HepG2 (cell line): ENCODE measurements around the gene STK38L. TPM values are rescaled to one million over a fixed set of nuclear protein-coding genes. Genes with fewer than 3 reads are reported as not detected.

Experiments
- ATAC-seq: fragments of 200-7000 bp; cut with Tn5 transposase; 3 replicates; pipeline ENCODE4 v1.9.1; 2020; ENCODE audit warnings: mild to moderate bottlenecking, moderate library complexity
- BruUV-seq: library from RNA; stranded (reverse); fragments of 400-500 nt; replicated peaks from 2 replicates; lab custom pipeline; 2021; lab: Mats Ljungman, UMichigan
- CTCF ChIA-PET: fragments of 300-600 bp; formaldehyde crosslinking; extraction: SDS; loops from one replicate; lab custom pipeline; 2021; ENCODE audit warnings: low total read pairs, inconsistent platforms, low intra/inter-chr PET ratio; lab: Yijun Ruan, JAX
- POLR2A ChIA-PET: fragments of 350-600 bp; sonication (Branson Sonifier 250); formaldehyde crosslinking; loops from one replicate; lab custom pipeline; 2020; ENCODE audit warnings: antibody characterized with exemption, inconsistent platforms; lab: Yijun Ruan, JAX
- DNase-seq: peaks from one replicate; pipeline ENCODE4 v3.0.0-alpha.2; 2015; ENCODE audit warnings: low spot score
- FAIRE-seq: peaks from 3 replicates; lab custom pipeline; 2011; peaks lifted over from hg19 to GRCh38; lab: Jason Lieb, UNC
- H2AFZ ChIP-seq: one replicate; pipeline ENCODE4 v1.6.1; 2011; ENCODE audit warnings: low read length, inconsistent platforms
- H3K27ac ChIP-seq: fragments of 300-600 bp; 3 replicates; pipeline ENCODE4 v1.8.0; 2011; ENCODE audit warnings: mixed run types, mild to moderate bottlenecking, mixed read lengths, low read length, inconsistent platforms; ENCODE audit not compliant: insufficient read depth; ENCODE audit errors: extremely low read length
- H3K27me3 ChIP-seq, 2 experiments: fragments of 200-600 bp in 1 of 2; 2 replicates in 1 of 2; 3 replicates in 1 of 2; pipeline versions ENCODE4 v1.6.0 to v1.8.0; 2011; ENCODE audit warnings: low read length in 2 of 2, mild to moderate bottlenecking in 2 of 2, moderate library complexity in 2 of 2, inconsistent platforms in 1 of 2; ENCODE audit not compliant: insufficient read depth in 2 of 2, control insufficient read depth in 1 of 2
- H3K36me3 ChIP-seq, 2 experiments: fragments of 200-600 bp in 1 of 2; replicated peaks in 1 of 2; 2 replicates in 1 of 2; 3 replicates in 1 of 2; pipeline versions ENCODE4 v1.5.1 to v1.8.0; 2011; ENCODE audit warnings: low read length in 2 of 2, inconsistent platforms in 1 of 2; ENCODE audit not compliant: insufficient read depth in 2 of 2, control insufficient read depth in 1 of 2
- H3K4me1 ChIP-seq: 2 replicates; pipeline ENCODE4 v1.5.1; 2012; ENCODE audit warnings: low read length, inconsistent platforms; ENCODE audit not compliant: insufficient read depth
- H3K4me2 ChIP-seq: 2 replicates; pipeline ENCODE4 v1.6.0; 2011; ENCODE audit warnings: low read depth, low read length, inconsistent platforms
- H3K4me3 ChIP-seq, 3 experiments: fragments of 200-600 bp in 1 of 3; sonication (generic), shearing (Covaris generic) in 1 of 3; replicated peaks in 1 of 3; 2 replicates each; pipeline ENCODE4 v1.5.1; 2011 to 2016; ENCODE audit warnings: low read length in 3 of 3, inconsistent platforms in 2 of 3, low read depth in 2 of 3, mild to moderate bottlenecking in 2 of 3, control low read depth in 1 of 3, mixed read lengths in 1 of 3; ENCODE audit not compliant: insufficient read depth in 1 of 3
- H3K79me2 ChIP-seq: one replicate; pipeline ENCODE4 v1.6.1; 2011; ENCODE audit warnings: low read length, inconsistent platforms; ENCODE audit not compliant: insufficient read depth
- H3K9ac ChIP-seq: 2 replicates; pipeline ENCODE4 v1.6.0; 2011; ENCODE audit warnings: mild to moderate bottlenecking, low read depth, low read length, inconsistent platforms; ENCODE audit not compliant: insufficient read depth
- H3K9me3 ChIP-seq: 2 replicates; pipeline ENCODE4 v1.5.1; 2012; ENCODE audit warnings: mild to moderate bottlenecking, low read length
- H4K20me1 ChIP-seq: 2 replicates; pipeline ENCODE4 v1.6.0; 2011; ENCODE audit warnings: inconsistent platforms, mild to moderate bottlenecking, low read length, moderate library complexity; ENCODE audit not compliant: insufficient read depth
- CAMTA2 ChIP-seq: sonication (generic); formaldehyde crosslinking; IDR thresholded peaks from 2 replicates; pipeline ENCODE4 v1.4.0; 2020; ENCODE audit warnings: mild to moderate bottlenecking, missing genetic modification reagents, borderline replicate concordance
- HMG20B ChIP-seq: conservative IDR thresholded peaks from 2 replicates; pipeline ENCODE4 v1.6.1; 2016; ENCODE audit warnings: missing genetic modification reagents, missing compliant biosample characterization
- JUNB ChIP-seq: sonication (generic); formaldehyde crosslinking; IDR thresholded peaks from 2 replicates; pipeline ENCODE4 v1.8.0; 2022; ENCODE audit warnings: missing genetic modification reagents, mild to moderate bottlenecking, borderline replicate concordance
- MTA3 ChIP-seq: sonication (generic); formaldehyde crosslinking; IDR thresholded peaks from 2 replicates; pipeline ENCODE4 v1.4.0; 2020; ENCODE audit warnings: missing genetic modification reagents
- TP53 ChIP-seq: sonication (generic); formaldehyde crosslinking; conservative IDR thresholded peaks from 2 replicates; pipeline ENCODE4 v1.4.0; 2020; ENCODE audit warnings: missing genetic modification reagents
- ZNF160 ChIP-seq: sonication (generic); formaldehyde crosslinking; IDR thresholded peaks from 2 replicates; pipeline ENCODE4 v1.8.0; 2022; ENCODE audit warnings: mild to moderate bottlenecking, inconsistent platforms, missing genetic modification reagents
- ZNF207 ChIP-seq: fragments of 450-650 bp; IDR thresholded peaks from 2 replicates; pipeline ENCODE4 v1.6.1; 2016; ENCODE audit warnings: antibody characterized with exemption, borderline replicate concordance
- ZNF569 ChIP-seq: sonication (generic); formaldehyde crosslinking; IDR thresholded peaks from 2 replicates; pipeline ENCODE4 v1.5.0; 2020; ENCODE audit warnings: mild to moderate bottlenecking, missing genetic modification reagents, moderate library complexity, borderline replicate concordance
- ZNF720 ChIP-seq: sonication (generic); formaldehyde crosslinking; IDR thresholded peaks from 2 replicates; pipeline ENCODE4 v1.4.0; 2020; ENCODE audit warnings: missing genetic modification reagents
- ZNF781 ChIP-seq: sonication (generic); formaldehyde crosslinking; IDR thresholded peaks from 2 replicates; pipeline ENCODE4 v1.5.1; 2020; ENCODE audit warnings: borderline replicate concordance, mild to moderate bottlenecking, missing genetic modification reagents; ENCODE audit errors: not compliant biosample characterization
- WGBS: methylation state at CpG from one replicate; pipeline ENCODE4 v1.1.6; 2017; ENCODE audit warnings: low lambda C conversion rate; 5-methylcytosine and 5-hydroxymethylcytosine counted together
- in situ Hi-C: cut with HindIII; loops from 2 replicates; pipeline ENCODE4 v1.10.0; 2017; ENCODE audit warnings: low pct_unique_long_range_greater_than_20kb; ENCODE audit not compliant: extremely low pct_ligation_motif_present
- intact Hi-C: fragments of 100-400 bp; cut with micrococcal nuclease; formaldehyde crosslinking; loops from one replicate; pipeline ENCODE4 v1.10.0; 2022; ENCODE audit not compliant: unreplicated experiment
- polyA plus RNA-seq, 8 experiments: library from polyadenylated mRNA; depleted of rRNA in 3 of 8; stranded (reverse) in 7 of 8; unstranded in 1 of 8; fragments of >200 nt; fragmentation: Illumina TruSeq in 4 of 8; extraction: Trizol in 4 of 8; gene quantifications; 2 replicates each; pipeline versions ENCODE4 v1.2.1 to v1.2.3, GENCODE V29; 2011 to 2016; ENCODE audit warnings: low read depth in 4 of 8, missing spikeins in 1 of 8, mixed read lengths in 1 of 8; ENCODE audit not compliant: insufficient read depth in 1 of 8
- total RNA-seq, 5 experiments: library from RNA; depleted of rRNA; stranded (reverse); fragments of >200 nt; fragmentation: Illumina TruSeq; extraction: Trizol; gene quantifications; 2 replicates each; pipeline ENCODE4 v1.2.3, GENCODE V29; 2016; ENCODE audit warnings: low read depth in 1 of 5
- TF ChIP-seq, protein P1 (sequence below): IDR thresholded peaks from 2 replicates; pipeline ENCODE4 v1.6.1; 2016; ENCODE audit warnings: mild to moderate bottlenecking
- TF ChIP-seq, protein P2 (sequence below): sonication (generic); formaldehyde crosslinking; IDR thresholded peaks from 2 replicates; pipeline ENCODE4 v1.5.0; 2020; ENCODE audit warnings: missing genetic modification reagents
- TF ChIP-seq, protein P3 (sequence below): IDR thresholded peaks from 2 replicates; pipeline ENCODE4 v1.6.1; 2016; ENCODE audit warnings: missing biosample characterization, missing genetic modification reagents, low read depth
- TF ChIP-seq, protein P4 (sequence below): sonication (generic); formaldehyde crosslinking; IDR thresholded peaks from 2 replicates; pipeline ENCODE4 v1.4.0; 2020; ENCODE audit warnings: missing genetic modification reagents, borderline replicate concordance
- TF ChIP-seq, protein P5 (sequence below): sonication (generic); formaldehyde crosslinking; IDR thresholded peaks from 2 replicates; pipeline ENCODE4 v1.4.0; 2020; ENCODE audit warnings: missing genetic modification reagents

Gene STK38L
- total and polyA plus RNA-seq, 2 of the 13 experiments (the other 11 are each of a cell fraction or from before 2014, with no cell fraction given): 6.1 to 26.4 TPM

DNA sequence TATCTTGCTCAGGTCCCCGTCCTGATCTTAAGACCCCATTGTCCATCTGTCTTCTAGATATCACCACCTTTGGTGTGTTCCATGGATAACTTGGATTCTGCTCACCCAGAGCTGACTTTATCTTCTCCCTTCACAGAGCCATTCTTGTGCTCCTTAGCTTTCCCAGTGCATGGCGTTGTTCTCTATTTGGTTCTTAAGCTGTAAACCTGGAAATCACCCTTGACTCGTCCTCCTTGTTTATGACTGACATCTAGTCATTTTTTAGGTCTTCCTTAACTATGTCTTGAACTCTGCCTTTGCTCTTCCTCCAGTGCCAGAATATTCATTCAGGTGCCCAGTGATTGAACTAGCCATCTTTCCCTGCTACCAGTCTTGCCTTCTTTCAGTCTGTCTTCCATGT, 11.7 kb downstream of the STK38L start (continued):
- TF ChIP-seq, protein P1, sequence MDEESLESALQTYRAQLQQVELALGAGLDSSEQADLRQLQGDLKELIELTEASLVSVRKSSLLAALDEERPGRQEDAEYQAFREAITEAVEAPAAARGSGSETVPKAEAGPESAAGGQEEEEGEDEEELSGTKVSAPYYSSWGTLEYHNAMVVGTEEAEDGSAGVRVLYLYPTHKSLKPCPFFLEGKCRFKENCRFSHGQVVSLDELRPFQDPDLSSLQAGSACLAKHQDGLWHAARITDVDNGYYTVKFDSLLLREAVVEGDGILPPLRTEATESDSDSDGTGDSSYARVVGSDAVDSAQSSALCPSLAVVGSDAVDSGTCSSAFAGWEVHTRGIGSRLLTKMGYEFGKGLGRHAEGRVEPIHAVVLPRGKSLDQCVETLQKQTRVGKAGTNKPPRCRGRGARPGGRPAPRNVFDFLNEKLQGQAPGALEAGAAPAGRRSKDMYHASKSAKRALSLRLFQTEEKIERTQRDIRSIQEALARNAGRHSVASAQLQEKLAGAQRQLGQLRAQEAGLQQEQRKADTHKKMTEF (CRISPR knock-in tag): no peak
- TF ChIP-seq ZNF781 (CRISPR knock-in tag): no peak

DNA sequence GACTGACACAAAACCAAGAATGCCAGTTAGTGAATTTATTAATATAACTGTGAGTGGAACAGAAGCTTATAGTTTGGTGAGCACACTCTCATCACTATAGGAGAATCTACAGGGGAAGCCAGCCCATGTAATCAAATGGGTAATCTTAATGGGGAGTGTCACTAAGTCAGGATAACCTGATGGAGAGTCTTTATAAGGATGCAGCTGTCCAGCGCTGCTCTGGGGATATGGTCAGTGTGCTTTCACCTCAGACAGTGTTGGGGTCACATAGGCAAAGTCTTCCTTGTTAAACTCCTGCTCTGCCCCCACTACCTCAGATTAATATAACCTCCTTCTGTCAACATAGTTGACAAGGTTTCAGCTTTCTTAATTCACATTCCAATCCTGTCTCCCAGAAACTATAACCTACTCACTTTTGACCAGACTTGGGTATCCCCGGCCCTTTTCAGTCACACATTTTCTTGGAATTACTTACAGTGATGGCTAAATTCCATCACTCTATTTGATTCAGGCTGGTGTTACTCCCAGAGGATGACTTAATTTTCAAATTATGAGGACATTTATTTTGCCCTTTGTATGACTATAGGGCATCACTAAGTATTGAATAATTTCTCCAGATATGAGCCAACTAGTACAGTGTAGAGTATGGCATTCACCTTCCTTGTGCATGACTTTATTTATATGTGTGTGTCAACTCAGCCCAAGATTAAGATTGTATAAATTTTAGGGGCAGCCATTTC, 13.2 kb downstream of the STK38L start:
- Histone ChIP-seq H3K4me2 (no peak overlapping the region), H3K9ac (no peak overlapping the region), H3K4me3 (no peak overlapping the region), H2AFZ (no peak overlapping the region), H3K27me3 (no peaks in the 10 kb centered on the region), H4K20me1 (no peaks in the 10 kb centered on the region), H3K27ac (no peak overlapping the region), H3K79me2 (peaks cover 10% of the 10 kb centered on the region), H3K36me3 (peaks cover 0 to 1% of the 10 kb centered on the region in 2 experiments; a peak in 2 of 5 replicates), H3K9me3 (no peaks in the 10 kb centered on the region), H3K4me1 (peaks cover 27% of the 10 kb centered on the region)
- ChIA-PET POLR2A (no interaction called here), CTCF (no interaction called here)
- BruUV-seq: no TSS peak
- WGBS: 93% methylated on average over 1 of the region's 2 CpGs
- ATAC-seq (no peak), DNase-seq (no peak), FAIRE-seq (no peak)
- intact Hi-C loops (no loop called here), in situ Hi-C loops (no loop called here)
- TF ChIP-seq, protein P2, sequence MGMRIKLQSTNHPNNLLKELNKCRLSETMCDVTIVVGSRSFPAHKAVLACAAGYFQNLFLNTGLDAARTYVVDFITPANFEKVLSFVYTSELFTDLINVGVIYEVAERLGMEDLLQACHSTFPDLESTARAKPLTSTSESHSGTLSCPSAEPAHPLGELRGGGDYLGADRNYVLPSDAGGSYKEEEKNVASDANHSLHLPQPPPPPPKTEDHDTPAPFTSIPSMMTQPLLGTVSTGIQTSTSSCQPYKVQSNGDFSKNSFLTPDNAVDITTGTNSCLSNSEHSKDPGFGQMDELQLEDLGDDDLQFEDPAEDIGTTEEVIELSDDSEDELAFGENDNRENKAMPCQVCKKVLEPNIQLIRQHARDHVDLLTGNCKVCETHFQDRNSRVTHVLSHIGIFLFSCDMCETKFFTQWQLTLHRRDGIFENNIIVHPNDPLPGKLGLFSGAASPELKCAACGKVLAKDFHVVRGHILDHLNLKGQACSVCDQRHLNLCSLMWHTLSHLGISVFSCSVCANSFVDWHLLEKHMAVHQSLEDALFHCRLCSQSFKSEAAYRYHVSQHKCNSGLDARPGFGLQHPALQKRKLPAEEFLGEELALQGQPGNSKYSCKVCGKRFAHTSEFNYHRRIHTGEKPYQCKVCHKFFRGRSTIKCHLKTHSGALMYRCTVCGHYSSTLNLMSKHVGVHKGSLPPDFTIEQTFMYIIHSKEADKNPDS (CRISPR knock-in tag): no peak
- no peak for TF ChIP-seq CAMTA2 (CRISPR knock-in tag)
- TF ChIP-seq ZNF569 (CRISPR knock-in tag): no peak
- no peak for TF ChIP-seq ZNF207
- no peak for TF ChIP-seq ZNF720
- no peak for TF ChIP-seq MTA3 (CRISPR knock-in tag)
- TF ChIP-seq, protein P3, sequence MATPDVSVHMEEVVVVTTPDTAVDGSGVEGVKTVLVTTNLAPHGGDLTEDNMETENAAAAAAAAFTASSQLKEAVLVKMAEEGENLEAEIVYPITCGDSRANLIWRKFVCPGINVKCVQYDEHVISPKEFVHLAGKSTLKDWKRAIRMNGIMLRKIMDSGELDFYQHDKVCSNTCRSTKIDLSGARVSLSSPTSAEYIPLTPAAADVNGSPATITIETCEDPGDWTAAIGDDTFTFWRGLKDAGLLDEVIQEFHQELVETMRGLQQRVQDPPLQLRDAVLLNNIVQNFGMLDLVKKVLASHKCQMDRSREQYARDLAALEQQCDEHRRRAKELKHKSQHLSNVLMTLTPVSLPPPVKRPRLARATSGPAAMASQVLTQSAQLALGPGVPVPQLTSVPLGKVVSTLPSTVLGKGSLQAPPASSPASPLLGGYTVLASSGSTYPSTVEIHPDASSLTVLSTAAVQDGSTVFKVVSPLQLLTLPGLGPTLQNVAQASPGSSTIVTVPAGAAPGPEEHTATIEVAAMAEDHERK (CRISPR knock-in tag): no peak
- TF ChIP-seq TP53 (CRISPR knock-in tag): no peak
- TF ChIP-seq HMG20B: no peak
- TF ChIP-seq, protein P4, sequence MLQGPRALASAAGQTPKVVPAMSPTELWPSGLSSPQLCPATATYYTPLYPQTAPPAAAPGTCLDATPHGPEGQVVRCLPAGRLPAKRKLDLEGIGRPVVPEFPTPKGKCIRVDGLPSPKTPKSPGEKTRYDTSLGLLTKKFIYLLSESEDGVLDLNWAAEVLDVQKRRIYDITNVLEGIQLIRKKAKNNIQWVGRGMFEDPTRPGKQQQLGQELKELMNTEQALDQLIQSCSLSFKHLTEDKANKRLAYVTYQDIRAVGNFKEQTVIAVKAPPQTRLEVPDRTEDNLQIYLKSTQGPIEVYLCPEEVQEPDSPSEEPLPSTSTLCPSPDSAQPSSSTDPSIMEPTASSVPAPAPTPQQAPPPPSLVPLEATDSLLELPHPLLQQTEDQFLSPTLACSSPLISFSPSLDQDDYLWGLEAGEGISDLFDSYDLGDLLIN: no peak
- TF ChIP-seq JUNB (CRISPR knock-in tag): no peak
- TF ChIP-seq, protein P5, sequence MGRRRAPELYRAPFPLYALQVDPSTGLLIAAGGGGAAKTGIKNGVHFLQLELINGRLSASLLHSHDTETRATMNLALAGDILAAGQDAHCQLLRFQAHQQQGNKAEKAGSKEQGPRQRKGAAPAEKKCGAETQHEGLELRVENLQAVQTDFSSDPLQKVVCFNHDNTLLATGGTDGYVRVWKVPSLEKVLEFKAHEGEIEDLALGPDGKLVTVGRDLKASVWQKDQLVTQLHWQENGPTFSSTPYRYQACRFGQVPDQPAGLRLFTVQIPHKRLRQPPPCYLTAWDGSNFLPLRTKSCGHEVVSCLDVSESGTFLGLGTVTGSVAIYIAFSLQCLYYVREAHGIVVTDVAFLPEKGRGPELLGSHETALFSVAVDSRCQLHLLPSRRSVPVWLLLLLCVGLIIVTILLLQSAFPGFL (CRISPR knock-in tag): no peak
- TF ChIP-seq ZNF160: no peak
